Stimulated activated CD4-positive, alpha-beta T cell treated with anti-CD3 and anti-CD28 coated beads, TNF-alpha, amount 100 ng/mL, for 24 hours (primary cell): ENCODE results near the gene HOXA13.
A peak's percentile ranks its signal among the peaks of the same experiment; 100 is the strongest.

ENCODE experiments used
- DNase-seq, 3 experiments: peaks; one replicate each; pipeline ENCODE4 v3.0.0-alpha.2; 2020; ENCODE audit warnings: low read depth in 3 of 3

HOXA13 gene

DNA sequence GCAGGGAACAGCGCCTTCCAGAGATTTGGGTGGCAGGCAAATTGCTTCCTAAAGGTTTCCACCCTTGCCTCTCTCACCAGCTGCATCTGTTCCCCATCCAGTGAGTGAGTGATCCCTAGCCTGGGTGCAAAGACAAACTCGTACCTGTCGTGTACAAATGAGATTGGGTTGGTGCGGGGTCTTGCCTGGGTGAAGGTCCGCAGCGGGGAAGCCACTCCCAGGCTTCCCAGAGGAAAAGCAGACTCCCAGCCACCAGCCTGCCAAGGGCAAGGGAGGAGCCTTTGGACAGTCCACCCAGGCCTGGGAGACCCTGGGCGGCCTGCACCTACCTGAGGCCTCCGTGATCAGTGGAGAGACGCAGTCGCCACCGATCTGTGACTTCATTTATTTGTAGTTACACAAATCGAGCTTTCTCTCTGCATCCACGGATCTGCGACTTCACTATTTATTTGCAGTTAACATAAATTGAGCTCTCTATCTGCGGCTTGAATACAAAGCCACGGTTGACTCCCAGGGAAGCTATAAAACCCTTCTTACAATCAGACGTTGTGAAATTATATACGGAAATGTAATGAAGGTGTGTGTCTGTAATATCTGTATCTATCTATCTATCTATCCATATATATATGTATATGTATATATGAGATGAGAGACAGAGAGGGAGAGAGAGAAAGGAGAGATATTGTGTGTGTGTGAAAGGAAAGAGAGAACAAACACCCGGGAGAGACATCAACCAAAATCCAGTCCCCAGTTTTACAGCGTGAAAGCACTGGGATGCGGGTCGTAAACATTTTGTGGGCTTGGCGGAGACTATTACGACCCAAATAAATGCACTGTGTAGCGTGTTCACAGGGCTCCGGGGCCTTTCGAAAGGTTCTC lies 40.4 kb downstream of the HOXA13 start:
- DNase-seq = no peak

DNA sequence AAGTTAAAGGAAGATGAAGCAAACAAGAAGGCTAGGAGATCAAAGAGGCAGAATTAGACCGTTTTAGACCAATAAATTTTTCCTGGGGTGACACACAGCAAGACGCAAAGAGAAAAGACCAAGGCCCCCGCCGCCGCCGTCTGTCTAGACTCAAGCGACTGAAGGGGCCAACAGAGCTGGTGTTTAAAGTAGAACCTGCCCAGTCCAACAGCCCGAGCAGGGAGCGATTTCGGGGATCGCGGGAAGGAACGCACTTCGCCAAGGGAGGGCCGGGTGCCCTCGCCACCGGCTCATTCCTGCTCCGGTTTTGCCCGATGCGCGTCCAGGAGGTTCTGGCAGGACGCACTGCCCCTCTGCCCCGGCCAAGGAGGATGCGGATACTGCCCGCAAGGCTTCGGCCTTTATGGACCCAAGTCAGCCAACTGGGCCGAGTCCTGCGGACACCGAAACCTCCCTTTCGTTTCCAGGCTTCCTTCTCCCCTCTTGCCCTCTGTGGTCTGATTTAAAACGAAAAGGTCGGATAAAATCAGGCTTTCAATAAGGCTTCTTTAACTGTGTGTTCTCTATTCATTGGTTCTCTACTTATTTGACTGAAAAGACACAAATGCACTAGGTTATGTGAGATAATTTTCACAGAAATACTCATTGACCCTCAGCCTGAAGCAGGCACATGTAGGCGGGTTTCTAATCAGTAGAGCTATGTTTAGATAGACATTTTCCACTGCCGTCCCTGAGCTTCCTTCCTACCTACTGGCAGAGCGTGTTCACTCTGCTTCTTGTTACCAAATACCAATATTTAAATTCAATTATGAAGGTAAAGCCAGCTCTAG lies 41.2 kb downstream of the HOXA13 start:
- DNase-seq = no peak

DNA sequence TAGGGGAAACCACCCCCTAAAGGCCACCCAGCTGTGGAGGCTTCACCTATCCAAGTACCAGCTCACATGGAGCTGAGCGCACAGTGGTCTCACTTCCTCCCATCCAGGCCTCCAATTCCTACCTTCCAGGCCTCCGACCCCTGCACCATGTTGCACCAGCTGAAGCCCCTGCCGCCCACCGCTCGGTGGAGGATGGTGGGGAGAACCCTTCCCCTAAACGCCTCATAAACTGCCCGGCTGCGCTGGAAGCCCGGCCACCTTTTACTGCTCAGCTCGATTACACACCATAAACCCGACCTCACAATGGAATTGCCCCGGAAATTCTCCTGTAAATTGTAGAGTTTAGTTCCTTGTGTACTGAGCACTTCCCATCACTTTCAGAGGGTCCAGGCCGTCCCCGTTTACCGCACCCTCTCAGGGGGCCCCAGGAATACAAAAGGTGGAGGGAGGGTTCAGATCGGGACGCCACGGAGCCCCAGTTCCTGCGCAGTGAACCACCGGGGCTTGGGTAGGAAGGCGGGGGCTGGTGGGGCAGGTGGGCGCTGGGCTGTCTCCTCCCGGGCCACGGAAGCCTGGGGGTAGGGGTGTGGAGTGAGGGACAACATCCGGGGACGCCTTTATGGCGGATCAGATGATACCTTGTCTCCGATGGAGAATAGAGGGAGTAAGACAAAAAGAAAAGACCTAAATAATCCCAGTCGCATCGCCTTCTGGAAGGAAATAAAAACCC lies 42.0 kb downstream of the HOXA13 start:
- no peak for DNase-seq

DNA sequence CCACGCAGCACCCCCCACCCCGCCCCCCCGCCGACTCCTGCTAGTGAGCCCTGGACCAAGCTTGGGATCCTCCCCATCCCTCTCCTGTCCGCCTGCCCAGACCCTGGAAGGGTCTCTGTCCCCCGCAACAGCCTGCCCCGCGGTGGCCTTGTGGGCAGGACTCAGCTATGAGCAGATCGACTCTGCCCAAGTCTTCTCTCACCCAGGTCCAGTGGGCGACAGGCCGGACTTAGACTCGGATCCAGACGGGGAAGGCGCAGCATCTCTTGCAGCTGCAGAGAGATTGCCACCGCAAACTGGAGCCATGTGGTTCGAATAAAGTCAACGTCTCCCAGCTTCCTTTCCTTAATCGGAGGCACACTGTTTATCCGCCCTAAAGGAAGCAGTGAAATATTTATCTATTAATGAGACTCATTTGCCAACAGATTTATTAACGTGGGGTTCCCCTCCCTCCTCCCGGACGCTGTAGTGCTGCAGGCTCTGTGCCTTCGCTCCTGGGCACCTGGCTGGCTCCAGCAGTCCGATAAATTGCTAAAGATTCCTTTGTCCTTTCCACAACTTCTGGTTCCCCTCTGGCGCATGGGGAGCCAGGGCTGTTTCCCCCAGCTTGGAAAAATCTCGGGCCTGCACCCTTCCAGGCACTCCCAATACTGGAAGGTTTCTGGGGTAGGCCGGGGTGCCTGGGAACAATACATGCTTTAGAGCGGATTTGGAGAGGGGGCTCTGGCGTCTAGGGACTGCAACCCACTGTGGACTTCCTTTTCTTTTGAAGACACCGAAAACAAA lies 42.8 kb downstream of the HOXA13 start:
- no peak for DNase-seq

DNA sequence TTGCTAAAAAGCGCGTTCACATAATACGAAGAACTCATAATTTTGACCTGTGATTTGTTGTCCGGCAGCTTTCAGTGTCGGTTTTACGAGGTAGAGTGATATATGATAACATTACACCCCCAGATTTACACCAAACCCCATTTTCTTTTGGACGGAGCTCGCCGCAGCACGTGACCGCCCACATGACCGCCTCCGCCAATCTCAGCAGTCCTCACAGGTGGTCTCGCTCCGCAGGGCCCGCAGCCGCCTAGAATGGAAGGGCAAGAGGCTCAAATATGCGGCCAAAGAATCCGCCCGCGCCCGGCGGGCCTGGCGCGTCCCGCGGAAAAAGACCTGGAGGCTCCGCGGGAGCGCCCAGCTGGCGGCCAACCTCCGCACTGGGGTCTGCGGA lies 43.4 kb downstream of the HOXA13 start, which contains the start of gene HOXA7:
Gene HOXA7, minus strand, starts transcription at position 168 of the 391 bp plus-strand sequence. Its CDS starts 130 bp downstream, at position 38.
- no peak for DNase-seq

DNA sequence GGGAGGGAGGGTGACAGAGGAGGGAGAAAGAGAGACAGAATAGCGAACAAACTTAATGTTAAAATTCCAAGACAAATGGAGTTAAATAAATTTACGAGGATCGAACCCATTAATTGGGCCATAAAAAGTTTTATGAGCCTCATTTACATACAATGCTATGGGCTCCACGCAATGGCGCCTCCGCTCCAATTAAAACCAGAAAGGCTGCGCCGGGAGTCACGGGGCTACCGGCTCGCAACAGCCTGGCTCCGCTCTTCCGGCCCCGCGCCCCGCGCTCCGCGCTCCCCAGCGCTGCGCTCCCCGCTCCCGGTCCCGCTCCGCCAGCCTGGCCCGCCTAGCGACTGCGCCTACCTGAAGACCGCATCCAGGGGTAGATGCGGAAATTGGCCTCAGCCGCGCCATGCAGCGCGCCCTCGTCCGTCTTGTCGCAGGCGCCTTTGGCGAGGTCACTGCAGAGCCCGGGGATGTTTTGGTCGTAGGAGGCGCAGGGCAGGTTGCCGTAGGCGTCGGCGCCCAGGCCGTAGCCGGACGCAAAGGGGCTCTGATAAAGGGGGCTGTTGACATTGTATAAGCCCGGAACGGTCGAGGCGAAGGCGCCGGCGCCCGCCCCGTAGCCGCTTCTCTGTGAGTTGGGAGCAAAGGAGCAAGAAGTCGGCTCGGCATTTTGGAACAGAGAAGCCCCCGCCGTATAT lies 43.9 kb downstream of the HOXA13 start:
- DNase-seq = no peak

DNA sequence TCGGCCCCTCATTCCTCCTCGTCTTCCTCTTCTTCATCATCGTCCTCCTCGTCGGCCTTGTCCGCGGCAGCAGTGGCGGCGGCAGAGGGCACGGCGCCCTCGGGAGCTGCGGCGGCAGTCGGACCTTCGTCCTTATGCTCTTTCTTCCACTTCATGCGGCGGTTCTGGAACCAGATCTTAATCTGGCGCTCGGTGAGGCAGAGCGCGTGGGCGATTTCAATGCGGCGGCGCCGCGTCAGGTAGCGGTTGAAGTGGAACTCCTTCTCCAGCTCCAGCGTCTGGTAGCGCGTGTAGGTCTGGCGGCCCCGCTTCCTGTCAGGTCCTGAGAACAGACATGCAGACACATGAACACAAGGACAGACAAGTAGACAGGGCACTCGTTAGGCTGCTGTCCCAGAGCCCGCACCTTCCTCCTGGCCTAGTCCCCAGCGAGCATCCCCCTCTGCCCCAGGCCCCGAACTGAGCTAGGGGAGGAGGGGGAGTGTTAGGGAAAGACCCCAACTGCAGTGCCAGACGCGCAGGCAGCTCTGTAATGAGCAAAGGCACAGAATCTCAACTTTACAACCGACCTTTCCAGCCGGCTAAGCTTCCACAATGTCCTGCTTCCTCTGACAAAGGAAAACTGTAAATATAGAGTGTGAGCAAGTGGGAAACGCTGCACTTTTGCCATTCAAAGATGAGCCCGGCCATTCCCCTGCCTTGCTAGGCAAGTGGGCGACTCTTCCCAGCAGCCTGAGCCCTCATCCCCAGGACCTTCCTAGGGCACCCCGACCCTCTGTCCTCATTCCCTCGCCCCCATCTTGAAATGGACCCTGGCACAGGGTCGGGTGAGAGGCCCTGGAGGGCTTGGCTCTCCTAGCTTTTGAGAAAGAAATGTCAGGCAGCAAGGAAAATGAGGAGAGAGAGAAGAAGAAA lies 44.7 kb downstream of the HOXA13 start:
- DNase-seq = peak in 1 of 3 experiments; percentile 44

DNA sequence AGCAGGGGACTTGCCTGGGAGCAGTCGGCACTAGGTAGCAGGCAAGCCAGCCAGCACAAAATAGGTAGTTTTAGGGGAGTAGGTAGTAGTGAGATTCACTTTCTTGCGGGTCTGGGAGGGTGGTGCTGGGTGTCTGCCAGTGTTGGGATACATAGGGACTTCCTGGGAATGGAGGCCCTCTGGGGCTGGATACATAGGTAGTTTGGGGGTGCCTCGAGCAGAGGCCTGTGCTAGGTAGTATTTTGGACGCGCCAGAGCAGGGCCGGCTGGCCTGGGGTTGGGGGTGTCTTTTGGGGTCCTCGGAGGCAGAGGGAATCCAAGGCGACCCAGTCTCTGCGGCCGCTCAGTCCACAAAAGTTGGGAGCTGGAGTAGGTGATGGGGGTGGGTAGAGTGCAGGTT lies 45.5 kb downstream of the HOXA13 start:
- DNase-seq = no peak

DNA sequence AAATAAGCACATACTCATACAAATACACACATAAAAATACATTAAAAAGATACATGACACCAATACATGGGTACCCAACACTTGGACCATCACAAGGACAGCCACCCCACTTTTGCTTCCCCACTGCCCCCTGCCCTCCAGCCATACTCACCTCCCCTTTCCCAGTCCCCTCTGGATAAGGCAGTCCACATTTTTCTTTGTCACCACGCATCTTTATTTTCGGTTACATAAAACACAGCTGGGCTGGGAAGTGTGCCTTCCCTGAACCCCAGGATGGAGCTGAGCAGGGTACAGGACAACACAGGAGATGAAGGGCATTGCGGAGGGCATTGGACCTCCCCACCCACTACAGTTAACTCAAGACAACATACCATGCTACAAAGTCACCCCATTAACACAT lies 46.4 kb downstream of the HOXA13 start:
- no peak for DNase-seq

DNA sequence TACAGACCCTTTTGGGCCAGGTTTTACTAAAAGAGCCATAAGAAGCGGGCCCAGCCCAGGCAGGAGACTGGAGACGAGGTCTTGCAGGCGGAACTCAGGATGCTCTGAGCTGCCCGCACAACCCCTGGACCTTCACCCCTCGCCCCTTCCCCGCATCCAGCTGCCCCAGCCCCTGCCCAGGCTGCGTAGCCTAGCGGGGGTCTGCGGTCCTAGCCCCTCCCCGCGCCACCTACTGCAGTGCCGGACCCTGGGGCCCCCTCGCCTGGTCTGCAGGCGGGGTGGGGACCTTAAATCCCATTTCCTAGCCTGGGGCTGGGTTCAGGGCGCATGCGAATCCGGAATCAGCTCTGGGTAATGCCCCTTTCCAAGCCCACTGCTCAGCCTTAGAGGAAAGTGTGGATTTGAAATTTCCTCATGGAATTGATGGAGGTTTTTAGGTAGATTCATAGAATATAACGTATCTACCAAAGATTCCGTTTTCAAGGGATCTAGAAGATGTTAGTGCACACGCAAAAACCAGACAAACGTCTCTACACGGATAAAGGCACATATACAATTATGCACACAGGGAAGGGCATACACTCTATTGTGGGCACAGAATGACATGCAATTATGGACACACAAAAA lies 47.0 kb downstream of the HOXA13 start:
- DNase-seq = no peak

DNA sequence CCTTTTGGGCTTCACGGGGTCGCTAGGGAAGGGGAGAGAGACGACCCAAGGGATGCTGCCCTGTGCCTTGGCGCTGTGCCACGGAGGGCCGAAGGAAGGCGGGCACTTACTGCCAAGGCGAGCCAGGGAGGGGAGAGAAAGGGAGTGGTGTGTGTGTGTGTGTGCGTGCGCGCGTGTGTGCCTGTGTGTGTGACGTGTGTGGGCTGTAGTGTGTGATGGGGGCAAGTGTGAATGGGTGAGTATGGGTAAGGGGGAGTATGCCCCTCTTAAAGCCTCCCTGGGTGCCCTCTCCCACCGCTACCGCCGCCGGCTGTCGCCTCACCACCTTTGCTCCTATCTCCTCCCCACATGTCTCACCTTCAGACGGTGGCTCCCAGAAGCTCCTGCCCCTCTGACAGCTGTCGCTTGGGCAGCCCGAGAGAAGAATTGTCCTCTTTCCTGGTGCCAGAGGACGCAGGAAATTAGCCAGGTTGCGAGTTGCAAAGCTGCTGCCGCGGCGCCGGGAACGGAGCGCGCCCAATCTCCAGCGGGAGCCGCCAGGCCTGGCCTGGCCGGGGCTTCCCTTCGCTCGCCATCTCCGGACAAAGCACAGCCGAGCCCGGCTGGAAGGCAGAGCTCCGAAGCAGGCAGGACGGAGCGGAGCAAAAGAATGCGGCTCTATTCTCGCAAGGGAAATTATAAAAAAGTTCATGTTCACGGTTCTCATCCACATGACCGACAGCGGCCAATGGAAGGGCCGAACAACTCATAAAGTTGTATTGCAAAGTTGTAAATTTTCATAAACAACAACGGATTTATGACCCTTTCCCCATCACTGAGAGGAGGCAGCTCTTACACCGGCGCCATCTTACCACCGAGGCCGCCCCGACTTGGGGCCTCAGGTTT lies 47.7 kb downstream of the HOXA13 start, which contains the start of gene HOXA3:
Gene HOXA3, minus strand, starts transcription at position 653 of the 885 bp plus-strand sequence. CDS start 41,943 bp downstream, outside the sequence.
- DNase-seq = no peak

DNA sequence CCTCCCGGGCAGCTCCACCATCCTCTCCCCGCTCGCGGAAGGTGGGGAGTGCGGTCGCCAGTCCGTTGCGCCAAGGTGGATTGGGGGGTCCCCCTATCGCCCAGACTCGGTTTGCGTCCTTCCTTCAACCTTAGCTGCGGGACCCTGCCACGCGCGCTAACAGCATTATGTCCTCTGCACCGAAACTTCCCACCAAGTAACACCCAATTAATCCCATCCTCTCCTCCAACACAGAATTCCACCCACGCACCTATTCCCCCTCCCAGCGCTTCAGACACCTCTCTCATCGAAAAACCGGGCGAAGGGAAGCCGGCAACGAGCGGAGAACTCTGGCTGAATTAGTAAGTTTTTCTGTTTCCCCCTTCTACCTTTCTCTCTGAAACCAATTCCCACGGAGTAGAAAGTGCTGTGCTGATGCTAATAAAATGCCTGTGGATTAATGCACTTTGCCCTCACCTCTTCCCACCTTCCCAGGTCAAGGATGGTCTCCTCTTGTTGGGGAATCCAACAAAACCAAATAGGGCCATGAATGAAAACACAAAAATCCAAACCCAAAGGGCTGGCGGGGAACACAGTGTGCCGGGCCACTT lies 48.5 kb downstream of the HOXA13 start:
- DNase-seq = no peak

DNA sequence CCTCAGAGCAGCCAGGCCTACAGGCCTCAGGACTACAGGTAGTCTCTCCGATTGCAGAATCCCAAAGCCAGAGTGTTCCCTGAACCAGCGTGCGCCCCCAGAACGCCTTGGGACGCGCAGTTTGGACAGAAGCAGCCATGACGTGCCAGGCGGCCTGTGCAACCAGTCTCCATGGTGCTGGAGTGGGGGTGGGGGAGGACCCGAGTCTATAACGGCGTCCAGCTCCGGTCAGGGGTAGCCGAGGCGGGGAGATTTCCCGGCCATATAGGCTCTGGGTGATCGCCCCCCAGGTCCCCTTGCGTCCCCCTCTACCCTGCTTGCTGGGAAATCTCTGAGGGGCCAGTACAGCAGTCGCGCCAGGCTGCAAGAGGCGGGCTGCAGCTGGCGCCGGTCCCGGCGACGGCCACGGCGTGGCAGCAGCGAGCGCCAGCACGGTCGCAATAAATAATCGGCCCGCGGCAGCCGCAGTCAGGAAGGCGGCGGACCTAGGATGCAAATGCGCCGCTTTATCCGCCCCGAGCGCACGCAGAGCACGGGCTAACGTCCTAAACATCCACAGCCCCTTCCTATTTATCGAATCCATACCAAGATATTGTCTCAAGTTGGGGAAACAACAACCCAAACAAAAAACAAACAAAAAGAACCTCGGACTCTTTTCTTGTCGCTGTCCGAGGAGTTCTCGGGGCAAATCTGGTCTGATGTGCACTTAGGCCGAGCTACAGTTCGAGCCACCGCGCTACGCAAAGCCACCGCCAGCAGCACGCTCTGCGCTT lies 49.1 kb downstream of the HOXA13 start:
- peak; percentile 25 to 58 (median 41) for DNase-seq

DNA sequence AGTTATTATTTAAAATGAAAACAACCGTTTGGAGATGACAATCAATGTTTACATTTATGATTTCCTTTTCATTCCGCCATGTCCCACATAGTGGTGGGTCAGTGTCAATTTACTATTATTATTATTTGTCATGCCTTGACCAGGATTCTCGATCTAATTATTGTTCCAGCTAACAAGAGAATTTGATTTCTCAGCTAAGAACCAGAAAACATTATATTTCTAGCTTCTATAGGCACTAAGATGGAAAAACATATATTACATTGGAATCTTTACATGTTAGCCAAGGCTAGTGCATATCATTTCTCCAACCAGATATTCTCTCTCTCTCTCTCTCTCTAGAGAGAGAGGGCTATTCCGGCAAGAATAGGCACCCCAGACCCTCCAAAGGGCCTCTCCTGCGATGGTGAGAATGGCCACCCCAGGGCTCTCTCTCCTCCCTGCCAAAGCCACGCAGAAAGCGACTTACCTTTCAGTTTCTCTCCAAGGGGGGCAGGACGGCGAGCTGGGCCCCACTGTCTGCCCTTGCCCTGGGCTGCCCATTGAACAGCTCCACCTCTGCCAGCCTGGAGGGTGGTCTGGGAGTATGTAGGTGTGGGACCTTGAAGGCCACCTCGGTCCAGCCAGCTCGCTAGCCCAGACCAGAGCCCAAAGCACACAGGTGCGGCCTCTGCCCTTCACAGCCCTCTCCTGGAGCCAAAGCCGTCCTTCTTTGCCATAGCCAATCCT lies 49.9 kb downstream of the HOXA13 start:
- DNase-seq = no peak

DNA sequence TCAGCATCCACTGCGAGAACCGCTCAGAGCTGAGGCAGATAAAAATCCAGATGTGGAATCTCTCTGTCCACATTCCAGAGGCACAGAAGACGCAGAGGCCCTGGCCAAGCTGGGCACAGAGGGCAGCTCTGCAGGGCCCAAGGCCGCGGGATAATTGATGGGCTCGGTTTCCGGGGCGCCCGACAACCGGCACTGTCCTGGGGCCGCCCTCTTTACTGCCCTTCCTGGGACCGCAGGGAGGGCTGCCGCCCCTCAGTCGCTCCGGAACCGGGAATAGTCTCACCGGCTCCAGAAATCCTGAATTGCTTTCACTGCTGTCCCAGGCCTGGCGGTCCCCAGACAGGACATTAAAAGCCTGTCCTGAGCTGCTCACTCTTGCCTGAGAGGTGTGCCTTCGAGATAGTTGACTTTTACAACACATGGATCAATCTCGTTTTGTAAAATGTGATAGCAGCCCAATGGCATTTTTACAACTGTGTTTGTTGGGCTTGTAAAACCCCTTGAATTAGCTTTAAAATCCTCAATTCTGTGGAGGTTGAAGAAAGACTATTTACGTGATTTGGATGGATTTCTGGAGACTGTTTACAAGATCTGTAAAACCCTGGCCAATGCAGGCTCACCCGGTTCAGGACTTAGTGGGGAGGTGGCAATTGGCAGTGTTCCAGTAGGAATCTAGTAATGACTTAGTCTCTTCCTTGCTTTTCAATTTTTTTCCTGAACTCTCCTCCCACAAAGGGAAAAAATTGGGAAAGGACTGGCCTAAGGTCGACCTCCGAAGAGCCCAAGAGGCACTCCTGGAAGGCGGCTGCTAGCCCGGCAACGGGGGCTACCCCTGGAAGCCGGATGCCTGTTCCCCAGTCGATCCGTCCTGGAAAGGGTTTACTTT lies 50.9 kb downstream of the HOXA13 start:
- no peak for DNase-seq
